Cerebellar nuclear complex (tissue), 1 donor: Measurements from ENCODE around the gene TAX1BP1.
"Not testable (repeated sequence)": the region's sequence is repeated elsewhere in the genome, so short reads cannot be mapped to it uniquely, and the experiment has no call there.

Source experiments
- DNase-seq, 2 experiments: peaks; one replicate each; lab custom pipeline; 2025; lab: John Stamatoyannopoulos, UW

Gene TAX1BP1

GRCh38 chr7:27739301-27739908 lies 557 bp upstream of the TAX1BP1 start:
- DNase-seq: peak in 1 of 2 experiments; percentile 57

- DNase-seq: peak in 1 of 2 experiments; percentile 6
Observed at GRCh38 chr7:27740449-27741086, 606 bp downstream of the TAX1BP1 start.

- DNase-seq: not testable (repeated sequence)
Observed at GRCh38 chr7:27742091-27742710, 2.2 kb downstream of the TAX1BP1 start.

GRCh38 chr7:27745064-27745583 lies 5.2 kb downstream of the TAX1BP1 start:
- no peak for DNase-seq

GRCh38 chr7:27746486-27746885 lies 6.5 kb downstream of the TAX1BP1 start:
- no peak for DNase-seq

- no peak for DNase-seq
Observed at GRCh38 chr7:27746978-27747377, 7.0 kb downstream of the TAX1BP1 start.

- no peak for DNase-seq
Observed at GRCh38 chr7:27747589-27748368, 7.8 kb downstream of the TAX1BP1 start.

GRCh38 chr7:27750316-27750715 lies 10.4 kb downstream of the TAX1BP1 start:
- DNase-seq: no peak

- no peak for DNase-seq
Observed at GRCh38 chr7:27751888-27752660, 12.1 kb downstream of the TAX1BP1 start.

GRCh38 chr7:27753863-27754262 lies 13.9 kb downstream of the TAX1BP1 start:
- DNase-seq: no peak

GRCh38 chr7:27756298-27756697 lies 16.3 kb downstream of the TAX1BP1 start:
- DNase-seq: no peak

- no peak for DNase-seq
Observed at GRCh38 chr7:27759491-27759890, 19.5 kb downstream of the TAX1BP1 start.

GRCh38 chr7:27762062-27762461 lies 22.1 kb downstream of the TAX1BP1 start:
- DNase-seq: no peak

GRCh38 chr7:27763983-27764508 lies 24.1 kb downstream of the TAX1BP1 start:
- no peak for DNase-seq

GRCh38 chr7:27765841-27766240 lies 25.9 kb downstream of the TAX1BP1 start:
- DNase-seq: no peak

- DNase-seq: no peak
Observed at GRCh38 chr7:27767374-27767773, 27.4 kb downstream of the TAX1BP1 start.

- DNase-seq: no peak
Observed at GRCh38 chr7:27771111-27771510, 31.1 kb downstream of the TAX1BP1 start.

- no peak for DNase-seq
Observed at GRCh38 chr7:27774717-27775328, 34.9 kb downstream of the TAX1BP1 start.

GRCh38 chr7:27775782-27776181 lies 35.8 kb downstream of the TAX1BP1 start:
- no peak for DNase-seq

GRCh38 chr7:27777662-27778061 lies 37.7 kb downstream of the TAX1BP1 start:
- DNase-seq: no peak

- DNase-seq: no peak
Observed at GRCh38 chr7:27779873-27780272, 39.9 kb downstream of the TAX1BP1 start.
